ENCODE data around the gene RBFOX2. TPM values are rescaled to one million over a fixed set of nuclear protein-coding genes. Genes with fewer than 3 reads are reported as not detected.

RBFOX2 gene
- total and polyA plus RNA-seq, 2 experiments from 2014 or later: 299 to 339 TPM

GRCh38 chr22:35782504-35782903, 246.1 kb downstream of the RBFOX2 start:
- Histone ChIP-seq H3K27me3 (no peaks in the 10 kb centered on the region), H3K9me3 (ENCODE audit: low read depth) (no peaks in the 10 kb centered on the region), H3K4me3 (no peak overlapping the region), H3K36me3 (peaks cover 23% of the 10 kb centered on the region), H3K27ac (peak overlapping the region; percentile 41), H3K4me1 (ENCODE audit: low read depth) (peaks cover 32% of the 10 kb centered on the region)
- no peak for DNase-seq (ENCODE audit: low read depth in 1 of 2, low spot score in 1 of 2)
- no peak for TF ChIP-seq CTCF (IDR thresholded peaks at IDR 0.05; ENCODE audit: low read depth, low read length)

- Histone ChIP-seq H3K9me3 (ENCODE audit: low read depth) (no peaks in the 10 kb centered on the region), H3K4me1 (ENCODE audit: low read depth) (peaks cover 32% of the 10 kb centered on the region), H3K4me3 (no peak overlapping the region), H3K36me3 (peaks cover 23% of the 10 kb centered on the region), H3K27ac (peak overlapping the region; percentile 75), H3K27me3 (no peaks in the 10 kb centered on the region)
- TF ChIP-seq CTCF (IDR thresholded peaks at IDR 0.05; ENCODE audit: low read depth, low read length): no peak
- DNase-seq (ENCODE audit: low read depth in 1 of 2, low spot score in 1 of 2): no peak
Measured at GRCh38 chr22:35781898-35782297, 246.7 kb downstream of the RBFOX2 start.

- H3K27me3 ChIP-seq: no peaks in the 10 kb centered on the region
- no peaks in the 10 kb centered on the region for H3K9me3 ChIP-seq (ENCODE audit: low read depth)
- H3K4me3 ChIP-seq: no peak overlapping the region
- peaks cover 32% of the 10 kb centered on the region for H3K36me3 ChIP-seq
- peaks cover 20% of the 10 kb centered on the region for H3K4me1 ChIP-seq (ENCODE audit: low read depth)
- peak in 1 of 2 donors; percentile 78 for DNase-seq (ENCODE audit: low read depth in 1 of 2, low spot score in 1 of 2)
- H3K27ac ChIP-seq: peak overlapping the region; percentile 43
- TF ChIP-seq CTCF (IDR thresholded peaks at IDR 0.05; ENCODE audit: low read depth, low read length): no peak
Measured at GRCh38 chr22:35777335-35777975, 251.2 kb downstream of the RBFOX2 start.

- Histone ChIP-seq H3K36me3 (peaks cover 20% of the 10 kb centered on the region), H3K4me1 (ENCODE audit: low read depth) (peaks cover under 1% of the 10 kb centered on the region), H3K9me3 (ENCODE audit: low read depth) (no peaks in the 10 kb centered on the region), H3K27ac (peak overlapping the region; percentile 38), H3K27me3 (no peaks in the 10 kb centered on the region), H3K4me3 (no peak overlapping the region)
- TF ChIP-seq CTCF (IDR thresholded peaks at IDR 0.05; ENCODE audit: low read depth, low read length): no peak
- DNase-seq (ENCODE audit: low read depth in 1 of 2, low spot score in 1 of 2): no peak
Measured at GRCh38 chr22:35775339-35775738, 253.3 kb downstream of the RBFOX2 start.

GRCh38 chr22:35769974-35770373, 258.6 kb downstream of the RBFOX2 start:
- Histone ChIP-seq H3K4me3 (no peak overlapping the region), H3K27ac (peak overlapping the region; percentile 37), H3K36me3 (peaks cover 8% of the 10 kb centered on the region), H3K9me3 (ENCODE audit: low read depth) (no peaks in the 10 kb centered on the region), H3K27me3 (no peaks in the 10 kb centered on the region), H3K4me1 (ENCODE audit: low read depth) (peaks cover 3% of the 10 kb centered on the region)
- no peak for DNase-seq (ENCODE audit: low read depth in 1 of 2, low spot score in 1 of 2)
- TF ChIP-seq CTCF (IDR thresholded peaks at IDR 0.05; ENCODE audit: low read depth, low read length): no peak

All from cardiac muscle cell (in vitro differentiated cells and primary cell).